ENCODE results near the gene SERPINB2. TPM values are rescaled to one million over a fixed set of nuclear protein-coding genes. Genes with fewer than 3 reads are reported as not detected.

The SERPINB2 gene
- total RNA-seq, 1 donor from 2014 or later = 1.7 TPM

GRCh38 chr18:63930773-63931354 lies 43.4 kb downstream of the SERPINB2 start:
- H3K27me3 ChIP-seq (ENCODE audit: insufficient read depth, low read length) = peaks cover 2% of the 10 kb centered on the region
- no peak for FAIRE-seq
- H3K27ac Mint-ChIP-seq (ENCODE audit: unreplicated experiment) = no peak overlapping the region
- no peak for DNase-seq (ENCODE audit: low read depth)
- H3K27me3 Mint-ChIP-seq (ENCODE audit: low read depth, unreplicated experiment) = no peaks in the 10 kb centered on the region
- no peak overlapping the region for H3K27ac ChIP-seq (ENCODE audit: low read depth, low read length)
- TF ChIP-seq EZH2 (IDR thresholded peaks at IDR 0.05; ENCODE audit: insufficient read depth, low read length) (no peak), CTCF (IDR thresholded peaks at IDR 0.05; ENCODE audit: insufficient read depth, low read depth, low read length) (no peak)
- H3K4me1 ChIP-seq (ENCODE audit: insufficient read depth, low read length) = no peaks in the 10 kb centered on the region
- no peak overlapping the region for H3K4me3 ChIP-seq (ENCODE audit: insufficient read depth, low read depth, low read length)
- no peak overlapping the region for H3K4me3 Mint-ChIP-seq (ENCODE audit: unreplicated experiment)
- H3K9me3 Mint-ChIP-seq (ENCODE audit: unreplicated experiment) = no peaks in the 10 kb centered on the region
- no peak overlapping the region for H3K9ac ChIP-seq (ENCODE audit: low read length)
- H3K4me1 Mint-ChIP-seq (ENCODE audit: low read depth, unreplicated experiment) = no peaks in the 10 kb centered on the region
- H2AFZ ChIP-seq (ENCODE audit: low read depth, low read length) = no peak overlapping the region
- no peaks in the 10 kb centered on the region for H3K79me2 ChIP-seq (ENCODE audit: insufficient read depth, low read length)
- H3K36me3 ChIP-seq (ENCODE audit: insufficient read depth, low read length) = no peaks in the 10 kb centered on the region
- H3K4me2 ChIP-seq (ENCODE audit: low read length) = no peak overlapping the region
- no peaks in the 10 kb centered on the region for H3K36me3 Mint-ChIP-seq (ENCODE audit: low read depth, unreplicated experiment)
- no peaks in the 10 kb centered on the region for H3K9me3 ChIP-seq (ENCODE audit: insufficient read depth, low read depth, low read length)
- H4K20me1 ChIP-seq (ENCODE audit: insufficient read depth, low read length) = no peaks in the 10 kb centered on the region

- no peaks in the 10 kb centered on the region for H3K36me3 Mint-ChIP-seq (ENCODE audit: low read depth, unreplicated experiment)
- no peaks in the 10 kb centered on the region for H3K36me3 ChIP-seq (ENCODE audit: insufficient read depth, low read length)
- H3K4me2 ChIP-seq (ENCODE audit: low read length) = peak overlapping the region; percentile 98
- H3K4me3 ChIP-seq (ENCODE audit: insufficient read depth, low read depth, low read length) = peak overlapping the region; percentile 60
- no peaks in the 10 kb centered on the region for H3K79me2 ChIP-seq (ENCODE audit: insufficient read depth, low read length)
- peak; percentile 47 for TF ChIP-seq CTCF (IDR thresholded peaks at IDR 0.05; ENCODE audit: insufficient read depth, low read depth, low read length)
- peak; percentile 35 for TF ChIP-seq EZH2 (IDR thresholded peaks at IDR 0.05; ENCODE audit: insufficient read depth, low read length)
- no peaks in the 10 kb centered on the region for H3K27me3 Mint-ChIP-seq (ENCODE audit: low read depth, unreplicated experiment)
- no peak for FAIRE-seq
- no peaks in the 10 kb centered on the region for H3K27me3 ChIP-seq (ENCODE audit: insufficient read depth, low read length)
- H3K27ac Mint-ChIP-seq (ENCODE audit: unreplicated experiment) = peak overlapping the region; percentile 58
- H4K20me1 ChIP-seq (ENCODE audit: insufficient read depth, low read length) = no peaks in the 10 kb centered on the region
- H3K9ac ChIP-seq (ENCODE audit: low read length) = peak overlapping the region; percentile 70
- no peaks in the 10 kb centered on the region for H3K9me3 Mint-ChIP-seq (ENCODE audit: unreplicated experiment)
- H3K4me1 ChIP-seq (ENCODE audit: insufficient read depth, low read length) = no peaks in the 10 kb centered on the region
- no peak overlapping the region for H3K27ac ChIP-seq (ENCODE audit: low read depth, low read length)
- H3K9me3 ChIP-seq (ENCODE audit: insufficient read depth, low read depth, low read length) = no peaks in the 10 kb centered on the region
- H3K4me3 Mint-ChIP-seq (ENCODE audit: unreplicated experiment) = peak overlapping the region; percentile 83
- H2AFZ ChIP-seq (ENCODE audit: low read depth, low read length) = peak overlapping the region; percentile 97
- no peaks in the 10 kb centered on the region for H3K4me1 Mint-ChIP-seq (ENCODE audit: low read depth, unreplicated experiment)
- peak; percentile 38 for DNase-seq (ENCODE audit: low read depth)
Observed at GRCh38 chr18:63936156-63936931, 48.8 kb downstream of the SERPINB2 start.

All from astrocyte (in vitro differentiated cells and primary cell).